Measurements from ENCODE around the gene GALNT4. TPM values are rescaled to one million over a fixed set of nuclear protein-coding genes. Genes with fewer than 3 reads are reported as not detected.
A peak's percentile ranks its signal among the peaks of the same experiment; 100 is the strongest.

Gene GALNT4
- total RNA-seq, 1 donor from 2014 or later, result 3.3 TPM

- FAIRE-seq, result no peak
- DNase-seq (ENCODE audit: low spot score in 2 of 2), result no peak
Measured at GRCh38 chr12:89538897-89539296, 14.3 kb upstream of the GALNT4 start.

GRCh38 chr12:89537389-89537788 is 12.8 kb upstream of the GALNT4 start:
- DNase-seq (ENCODE audit: low spot score in 2 of 2) (no peak), FAIRE-seq (no peak)

GRCh38 chr12:89529738-89530137 is 5.1 kb upstream of the GALNT4 start:
- DNase-seq (ENCODE audit: low spot score in 2 of 2) (peak in 1 of 2 donors; percentile 61), FAIRE-seq (peak; percentile 59)

- no peak for DNase-seq (ENCODE audit: low spot score in 2 of 2)
- FAIRE-seq, result no peak
Measured at GRCh38 chr12:89528434-89528833, 3.8 kb upstream of the GALNT4 start.

GRCh38 chr12:89525824-89526770 is 1.5 kb upstream of the GALNT4 start, which contains the start of gene POC1B:
Gene POC1B (minus strand): TSS chr12:89526047. CDS start chr12:89525895, 152 bp downstream.
- peak; percentile 74 to 81 for DNase-seq (ENCODE audit: low spot score in 2 of 2)
- FAIRE-seq, result no peak

- peak; percentile 44 to 55 for DNase-seq (ENCODE audit: low spot score in 2 of 2)
- FAIRE-seq, result no peak
Measured at GRCh38 chr12:89525305-89525823, 768 bp upstream of the GALNT4 start.

GRCh38 chr12:89523843-89524540 is 604 bp downstream of the GALNT4 start:
- DNase-seq (ENCODE audit: low spot score in 2 of 2) (no peak), FAIRE-seq (no peak)

GRCh38 chr12:89523393-89523792 is 1.2 kb downstream of the GALNT4 start:
- FAIRE-seq (no peak), DNase-seq (ENCODE audit: low spot score in 2 of 2) (no peak)

GRCh38 chr12:89521364-89522223 is 3.0 kb downstream of the GALNT4 start:
- FAIRE-seq (no peak), DNase-seq (ENCODE audit: low spot score in 2 of 2) (no peak)

- no peak for FAIRE-seq
- no peak for DNase-seq (ENCODE audit: low spot score in 2 of 2)
Measured at GRCh38 chr12:89517720-89518119, 6.9 kb downstream of the GALNT4 start.

GRCh38 chr12:89516633-89517032 is 8.0 kb downstream of the GALNT4 start:
- FAIRE-seq, result no peak
- no peak for DNase-seq (ENCODE audit: low spot score in 2 of 2)

GRCh38 chr12:89514751-89515150 is 9.8 kb downstream of the GALNT4 start:
- DNase-seq (ENCODE audit: low spot score in 2 of 2), result no peak
- no peak for FAIRE-seq

GRCh38 chr12:89513544-89513943 is 11.1 kb downstream of the GALNT4 start:
- DNase-seq (ENCODE audit: low spot score in 2 of 2) (no peak), FAIRE-seq (no peak)

- FAIRE-seq, result no peak
- DNase-seq (ENCODE audit: low spot score in 2 of 2), result no peak
Measured at GRCh38 chr12:89507015-89507824, 17.4 kb downstream of the GALNT4 start.

GRCh38 chr12:89506050-89506449 is 18.5 kb downstream of the GALNT4 start:
- FAIRE-seq (no peak), DNase-seq (ENCODE audit: low spot score in 2 of 2) (no peak)

- DNase-seq (ENCODE audit: low spot score in 2 of 2), result no peak
Measured at GRCh38 chr12:89504560-89505346, 19.8 kb downstream of the GALNT4 start.

GRCh38 chr12:89501793-89502192 is 22.8 kb downstream of the GALNT4 start:
- FAIRE-seq (no peak), DNase-seq (ENCODE audit: low spot score in 2 of 2) (no peak)

More at GRCh38 chr12:89504560-89505346, 19.8 kb downstream of the GALNT4 start:
- no peak for FAIRE-seq

GRCh38 chr12:89499857-89500256 is 24.7 kb downstream of the GALNT4 start:
- DNase-seq (ENCODE audit: low spot score in 2 of 2) (no peak), FAIRE-seq (no peak)

GRCh38 chr12:89497467-89497866 is 27.1 kb downstream of the GALNT4 start:
- DNase-seq (ENCODE audit: low spot score in 2 of 2), result no peak
- FAIRE-seq, result no peak
